Lower leg skin (tissue), 3 donors: ENCODE results near the gene NUSAP1.

ENCODE experiments used
- CTCF ChIP-seq, 3 donors: fragments of 450-650 bp; IDR thresholded peaks; one replicate each; pipeline ENCODE4 v1.5.1; 2016; ENCODE audit warnings: antibody characterized with exemption in 3 of 3, mild to moderate bottlenecking in 3 of 3, moderate library complexity in 2 of 3
- POLR2A ChIP-seq, 2 donors: fragments of 450-650 bp; IDR thresholded peaks; one replicate each; pipeline ENCODE4 v1.6.1; 2016 to 2017; ENCODE audit warnings: antibody characterized with exemption in 2 of 2, mild to moderate bottlenecking in 1 of 2, moderate library complexity in 1 of 2

DNA sequence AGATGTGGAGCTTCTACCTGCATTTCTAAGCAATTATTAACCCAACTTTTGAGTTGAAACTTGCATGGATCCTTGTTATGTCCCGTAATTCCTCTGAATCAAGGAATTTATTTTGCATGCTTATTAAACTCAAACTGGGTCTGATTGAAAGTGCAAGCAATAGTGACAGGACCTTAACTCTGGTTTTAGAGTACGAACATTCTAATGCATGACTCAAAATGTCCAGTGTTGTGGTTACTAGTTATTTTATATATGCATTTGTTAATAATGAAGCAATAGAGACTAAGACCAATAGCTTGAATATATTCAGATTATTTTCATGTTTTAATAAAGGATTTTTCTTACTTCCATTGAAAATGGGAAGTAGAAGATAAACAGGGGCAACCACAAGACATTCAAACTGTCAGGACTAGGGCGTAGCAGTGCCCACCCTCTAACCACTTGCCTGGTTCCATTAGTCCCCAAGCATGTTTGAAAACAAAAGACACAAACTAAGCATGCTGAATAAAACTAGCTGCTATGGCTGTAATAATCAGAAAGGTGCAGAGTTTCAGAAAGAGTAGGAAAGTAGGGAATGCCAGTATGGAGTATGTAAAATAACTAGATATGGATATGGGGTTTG, 28.4 kb upstream of the NUSAP1 start:
- TF ChIP-seq CTCF (IDR thresholded peaks at IDR 0.05) (no peak), POLR2A (IDR thresholded peaks at IDR 0.05) (no peak)
